GM12878 (cell line): Measurements from ENCODE around the gene GXYLT1. TPM values are rescaled to one million over a fixed set of nuclear protein-coding genes. Genes with fewer than 3 reads are reported as not detected.

ENCODE experiments used
- ATAC-seq: fragments of 200-7000 bp; cut with Tn5 transposase; 3 replicates; pipeline ENCODE4 v1.9.1; 2020; ENCODE audit warnings: mild to moderate bottlenecking, moderate library complexity
- BruUV-seq: library from RNA; stranded (reverse); fragments of 400-500 nt; replicated peaks from 2 replicates; lab custom pipeline; 2021; lab: Mats Ljungman, UMichigan
- CTCF ChIA-PET: fragments of 300-600 bp; sonication (Branson Sonifier 250); formaldehyde crosslinking; extraction: SDS; loops from one replicate; lab custom pipeline; 2021; ENCODE audit warnings: inconsistent platforms; lab: Yijun Ruan, JAX
- POLR2A ChIA-PET: fragments of 350-600 bp; formaldehyde crosslinking; extraction: SDS; loops from one replicate; lab custom pipeline; 2021; ENCODE audit warnings: inconsistent platforms; lab: Charles Lee
- RAD21 ChIA-PET: fragments of 300-600 bp; sonication (Branson Sonifier 250); formaldehyde crosslinking; loops from one replicate; lab custom pipeline; 2023; ENCODE audit warnings: antibody characterized with exemption; ENCODE audit not compliant: unreplicated experiment; lab: Charles Lee
- SMC1A ChIA-PET: fragments of 300-600 bp; sonication (Branson Sonifier 250); formaldehyde crosslinking; loops from one replicate; lab custom pipeline; 2023; ENCODE audit not compliant: unreplicated experiment, uncharacterized antibody; lab: Charles Lee
- DNase-seq: peaks from one replicate; pipeline ENCODE4 v3.0.0-alpha.2; 2011; ENCODE audit warnings: low read depth, low spot score
- FAIRE-seq: peaks from 3 replicates; lab custom pipeline; 2011; peaks lifted over from hg19 to GRCh38; lab: Jason Lieb, UNC
- H2AFZ ChIP-seq: 2 replicates; pipeline ENCODE4 v1.6.0; 2011; ENCODE audit warnings: low read depth, low read length, control low read depth; ENCODE audit not compliant: control insufficient read depth
- H3K27ac ChIP-seq: 2 replicates; pipeline ENCODE4 v1.5.1; 2011; ENCODE audit warnings: control low read depth; ENCODE audit not compliant: control insufficient read depth, insufficient read depth
- H3K27me3 ChIP-seq, 2 experiments: replicated peaks in 1 of 2; 2 replicates each; pipeline versions ENCODE4 v1.6.0 to v1.6.1; 2011; ENCODE audit warnings: low read length in 1 of 2; ENCODE audit not compliant: control insufficient read depth in 2 of 2, insufficient read depth in 2 of 2
- H3K36me3 ChIP-seq, 2 experiments: 2 replicates each; pipeline ENCODE4 v1.5.1; 2011; ENCODE audit warnings: low read length in 1 of 2; ENCODE audit not compliant: control insufficient read depth in 2 of 2, insufficient read depth in 2 of 2
- H3K4me1 ChIP-seq: 2 replicates; pipeline ENCODE4 v1.6.1; 2011; ENCODE audit warnings: mild to moderate bottlenecking, low read length, moderate library complexity, mixed read lengths; ENCODE audit not compliant: control insufficient read depth, insufficient read depth
- H3K4me2 ChIP-seq: 2 replicates; pipeline ENCODE4 v1.6.0; 2011; ENCODE audit warnings: control low read depth; ENCODE audit not compliant: control insufficient read depth, insufficient read depth
- H3K4me3 ChIP-seq: fragments of 200-600 bp; sonication (generic); 2 replicates; pipeline ENCODE4 v1.5.1; 2016
- H3K79me2 ChIP-seq: 2 replicates; pipeline ENCODE4 v1.6.0; 2011; ENCODE audit warnings: low read length; ENCODE audit not compliant: control insufficient read depth, insufficient read depth
- H3K9ac ChIP-seq: 2 replicates; pipeline ENCODE4 v1.8.0; 2011; ENCODE audit warnings: low read length, control low read depth, mixed read lengths; ENCODE audit not compliant: control insufficient read depth, insufficient read depth
- H3K9me3 ChIP-seq: replicated peaks from 3 replicates; pipeline ENCODE4 v1.5.1; 2011; ENCODE audit warnings: mild to moderate bottlenecking, low read length; ENCODE audit not compliant: control insufficient read depth, insufficient read depth
- H4K20me1 ChIP-seq: 2 replicates; pipeline ENCODE4 v1.6.0; 2011; ENCODE audit not compliant: control insufficient read depth, insufficient read depth
- ATF3 ChIP-seq: IDR thresholded peaks from 2 replicates; pipeline ENCODE4 v1.6.1; 2011; ENCODE audit warnings: low read depth, mild to moderate bottlenecking, low read length, moderate library complexity, borderline replicate concordance; ENCODE audit errors: extremely low read depth
- CEBPB ChIP-seq, 2 experiments: fragments of 150-350 bp in 1 of 2; IDR thresholded peaks; 2 replicates each; pipeline ENCODE4 v1.6.1; 2012 to 2014; ENCODE audit warnings: low read depth in 2 of 2, low read length in 2 of 2, borderline replicate concordance in 1 of 2, inconsistent platforms in 1 of 2
- HDAC6 ChIP-seq: fragments of 200-600 bp; sonication (generic); IDR thresholded peaks from one replicate; pipeline ENCODE4 v1.8.0; 2017; ENCODE audit warnings: antibody characterized with exemption; ENCODE audit not compliant: unreplicated experiment
- MYC ChIP-seq: IDR thresholded peaks from 2 replicates; pipeline ENCODE4 v1.6.1; 2011; ENCODE audit warnings: mild to moderate bottlenecking, low read length, moderate library complexity, inconsistent platforms; ENCODE audit not compliant: insufficient read depth, insufficient replicate concordance, insufficient read length, severe bottlenecking
- SMC3 ChIP-seq: IDR thresholded peaks from 2 replicates; pipeline ENCODE4 v1.6.1; 2011; ENCODE audit warnings: low read length, improper control_type of control experiment, borderline replicate concordance
- ZBTB40 ChIP-seq: fragments of 450-650 bp; IDR thresholded peaks from 2 replicates; pipeline ENCODE4 v1.6.1; 2016; ENCODE audit warnings: mild to moderate bottlenecking, moderate library complexity, borderline replicate concordance
- ZNF24 ChIP-seq: fragments of 450-650 bp; IDR thresholded peaks from 2 replicates; pipeline ENCODE4 v1.6.1; 2017; ENCODE audit warnings: antibody characterized with exemption, mild to moderate bottlenecking
- WGBS: methylation state at CpG from one replicate; pipeline ENCODE4 v1.1.6; 2016; ENCODE audit warnings: low lambda C conversion rate; ENCODE audit not compliant: insufficient replicate concordance, insufficient coverage; ENCODE audit errors: missing lambda C conversion rate; 5-methylcytosine and 5-hydroxymethylcytosine counted together
- in situ Hi-C: fragments of 300-500 bp; cut with MboI; formaldehyde crosslinking; loops from 9 replicates; pipeline ENCODE4 v1.14.3; 2018; ENCODE audit warnings: mixed read lengths
- intact Hi-C: fragments of 100-400 bp; cut with micrococcal nuclease; formaldehyde crosslinking; loops from one replicate; pipeline ENCODE4 v1.14.2; 2022; ENCODE audit not compliant: unreplicated experiment
- polyA plus RNA-seq, 11 experiments: library from polyadenylated mRNA; depleted of rRNA in 4 of 11; unstranded in 6 of 11; stranded (reverse) in 5 of 11; fragments of >200 nt; fragmentation: Nextera tagmentation in 4 of 11; fragmentation: Illumina TruSeq in 1 of 11; extraction: Ambion mirVana in 4 of 11; extraction: Trizol in 1 of 11; gene quantifications; 1 replicate in 1 of 11; 2 replicates in 10 of 11; pipeline versions ENCODE4 v1.2.1 to v1.2.3, GENCODE V29; 2011 to 2016; ENCODE audit warnings: inconsistent platforms in 2 of 11, missing spikeins in 2 of 11, low read depth in 1 of 11
- total RNA-seq, 4 experiments: library from RNA; depleted of rRNA in 3 of 4; stranded (reverse); fragments of >200 nt in 3 of 4; fragmentation: Illumina TruSeq in 1 of 4; extraction: Trizol in 1 of 4; gene quantifications; 2 replicates each; pipeline versions ENCODE4 v1.2.1 to v1.2.3, GENCODE V29; 2013 to 2021
- TF ChIP-seq, protein P1 (sequence below): fragments of 450-650 bp; IDR thresholded peaks from 2 replicates; pipeline ENCODE4 v1.6.1; 2017; ENCODE audit warnings: mild to moderate bottlenecking, low read depth, inconsistent platforms; ENCODE audit not compliant: poor library complexity, severe bottlenecking
- TF ChIP-seq, protein P2 (sequence below): IDR thresholded peaks from 2 replicates; pipeline ENCODE4 v1.6.1; 2011; ENCODE audit warnings: borderline replicate concordance, low read depth, mild to moderate bottlenecking, moderate library complexity, low read length; ENCODE audit not compliant: insufficient read depth, poor library complexity, severe bottlenecking

GXYLT1 gene
- total and polyA plus RNA-seq, 10 of the 15 experiments (the other 5 are each of a cell fraction or from before 2014, with no cell fraction given), result 2.3 to 14.9 (median 8.9) TPM

GRCh38 chr12:42084522-42084921, 60.2 kb downstream of the GXYLT1 start:
- no peak overlapping the region for H2AFZ ChIP-seq
- H3K9ac ChIP-seq, result no peak overlapping the region
- H3K79me2 ChIP-seq, result no peaks in the 10 kb centered on the region
- BruUV-seq, result no TSS peak
- no peaks in the 10 kb centered on the region for H3K9me3 ChIP-seq
- SMC1A ChIA-PET, result no interaction called here
- RAD21 ChIA-PET, result no interaction called here
- ATAC-seq, result no peak
- no peak overlapping the region for H3K27ac ChIP-seq
- in situ Hi-C loops, result no loop called here
- no peaks in the 10 kb centered on the region for H3K4me1 ChIP-seq
- H3K36me3 ChIP-seq, result peaks cover 0 to 6% of the 10 kb centered on the region in 2 experiments; a peak in 1 of 4 replicates
- TF ChIP-seq SMC3 (no peak), CEBPB (IDR thresholded peaks at IDR 0.05; ENCODE audit: borderline replicate concordance in 1 of 2, low read depth in 2 of 2, low read length in 2 of 2) (no peak), MYC (no peak), ZNF24 (no peak)
- TF ChIP-seq, protein P1, sequence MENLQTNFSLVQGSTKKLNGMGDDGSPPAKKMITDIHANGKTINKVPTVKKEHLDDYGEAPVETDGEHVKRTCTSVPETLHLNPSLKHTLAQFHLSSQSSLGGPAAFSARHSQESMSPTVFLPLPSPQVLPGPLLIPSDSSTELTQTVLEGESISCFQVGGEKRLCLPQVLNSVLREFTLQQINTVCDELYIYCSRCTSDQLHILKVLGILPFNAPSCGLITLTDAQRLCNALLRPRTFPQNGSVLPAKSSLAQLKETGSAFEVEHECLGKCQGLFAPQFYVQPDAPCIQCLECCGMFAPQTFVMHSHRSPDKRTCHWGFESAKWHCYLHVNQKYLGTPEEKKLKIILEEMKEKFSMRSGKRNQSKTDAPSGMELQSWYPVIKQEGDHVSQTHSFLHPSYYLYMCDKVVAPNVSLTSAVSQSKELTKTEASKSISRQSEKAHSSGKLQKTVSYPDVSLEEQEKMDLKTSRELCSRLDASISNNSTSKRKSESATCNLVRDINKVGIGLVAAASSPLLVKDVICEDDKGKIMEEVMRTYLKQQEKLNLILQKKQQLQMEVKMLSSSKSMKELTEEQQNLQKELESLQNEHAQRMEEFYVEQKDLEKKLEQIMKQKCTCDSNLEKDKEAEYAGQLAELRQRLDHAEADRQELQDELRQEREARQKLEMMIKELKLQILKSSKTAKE, result no peak
- TF ChIP-seq, all 136 proteins: peak for 0
- Histone ChIP-seq H3K27me3 (no peaks in the 10 kb centered on the region), H3K4me2 (no peak overlapping the region), H3K4me3 (no peak overlapping the region), H4K20me1 (no peaks in the 10 kb centered on the region)
- ChIA-PET POLR2A (no interaction called here), CTCF (no interaction called here)
- DNase-seq (no peak), FAIRE-seq (no peak)
- intact Hi-C loops, result no loop called here

GRCh38 chr12:42076976-42077375, 67.7 kb downstream of the GXYLT1 start:
- WGBS, result 96% methylated on average over 3 of the region's 3 CpGs
- ATAC-seq (no peak), DNase-seq (no peak), FAIRE-seq (no peak)
- Histone ChIP-seq H3K27me3 (no peaks in the 10 kb centered on the region), H4K20me1 (no peaks in the 10 kb centered on the region), H3K4me3 (no peak overlapping the region), H3K27ac (no peak overlapping the region), H3K9me3 (no peaks in the 10 kb centered on the region), H3K79me2 (no peaks in the 10 kb centered on the region), H3K36me3 (no peaks in the 10 kb centered on the region), H3K4me1 (no peaks in the 10 kb centered on the region), H3K4me2 (no peak overlapping the region), H3K9ac (no peak overlapping the region), H2AFZ (no peak overlapping the region)
- ChIA-PET POLR2A (no interaction called here), RAD21 (no interaction called here), CTCF (no interaction called here), SMC1A (no interaction called here)
- BruUV-seq, result no TSS peak
- in situ Hi-C loops, result no loop called here
- intact Hi-C loops, result no loop called here
- TF ChIP-seq ZBTB40 (no peak), HDAC6 (no peak), ATF3 (no peak)
- TF ChIP-seq, protein P2, sequence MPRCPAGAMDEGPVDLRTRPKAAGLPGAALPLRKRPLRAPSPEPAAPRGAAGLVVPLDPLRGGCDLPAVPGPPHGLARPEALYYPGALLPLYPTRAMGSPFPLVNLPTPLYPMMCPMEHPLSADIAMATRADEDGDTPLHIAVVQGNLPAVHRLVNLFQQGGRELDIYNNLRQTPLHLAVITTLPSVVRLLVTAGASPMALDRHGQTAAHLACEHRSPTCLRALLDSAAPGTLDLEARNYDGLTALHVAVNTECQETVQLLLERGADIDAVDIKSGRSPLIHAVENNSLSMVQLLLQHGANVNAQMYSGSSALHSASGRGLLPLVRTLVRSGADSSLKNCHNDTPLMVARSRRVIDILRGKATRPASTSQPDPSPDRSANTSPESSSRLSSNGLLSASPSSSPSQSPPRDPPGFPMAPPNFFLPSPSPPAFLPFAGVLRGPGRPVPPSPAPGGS, result no peak
